GM12872 (cell line): ENCODE measurements around the gene PGBD1.

Source experiments
- TF ChIP-seq, protein P1 (sequence below): IDR thresholded peaks from 3 replicates; pipeline ENCODE4 v1.5.1; 2011; ENCODE audit warnings: low read depth, mild to moderate bottlenecking, low read length, moderate library complexity; ENCODE audit not compliant: insufficient read depth

The PGBD1 gene

DNA sequence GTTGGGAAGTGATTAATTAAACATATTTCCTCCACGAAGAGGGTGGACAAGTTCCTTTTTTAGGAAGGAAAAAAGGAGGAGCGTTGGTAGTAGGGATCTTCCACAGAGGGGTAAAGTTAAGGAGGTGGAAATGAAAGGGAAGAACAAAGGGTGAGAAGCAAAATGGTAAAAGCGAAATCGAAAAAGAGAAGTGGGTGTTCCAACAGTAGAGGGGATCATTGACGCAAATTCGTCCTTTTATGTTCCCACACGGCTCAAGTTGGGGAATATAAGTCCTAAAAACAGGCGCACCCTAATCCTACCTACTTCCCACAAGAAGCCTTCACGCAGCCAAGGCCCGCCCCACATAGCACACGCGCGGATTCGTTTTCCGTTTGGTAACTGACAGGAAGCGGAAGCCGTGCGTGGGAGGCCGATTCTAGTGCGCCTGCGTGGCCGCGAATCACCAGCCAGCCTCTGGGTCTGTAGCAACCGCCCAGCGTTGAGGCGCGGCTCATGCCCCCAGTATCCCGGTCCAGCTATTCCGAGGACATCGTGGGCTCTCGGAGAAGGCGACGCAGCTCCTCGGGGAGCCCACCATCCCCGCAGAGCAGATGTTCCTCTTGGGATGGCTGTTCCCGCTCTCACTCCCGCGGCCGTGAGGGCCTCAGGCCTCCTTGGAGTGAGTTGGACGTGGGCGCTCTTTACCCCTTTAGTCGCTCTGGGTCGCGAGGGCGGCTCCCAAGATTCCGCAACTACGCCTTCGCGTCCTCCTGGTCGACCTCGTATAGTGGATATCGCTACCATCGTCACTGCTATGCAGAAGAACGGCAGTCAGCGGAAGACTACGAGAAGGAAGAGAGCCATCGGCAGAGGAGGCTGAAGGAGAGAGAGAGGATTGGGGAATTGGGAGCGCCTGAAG, 22.2 kb upstream of the PGBD1 start, which contains the start of gene NKAPL:
Gene NKAPL, plus strand, starts transcription at position 421 of the 901 bp plus-strand sequence. Its CDS starts 75 bp downstream, at position 496.
- TF ChIP-seq, protein P1, sequence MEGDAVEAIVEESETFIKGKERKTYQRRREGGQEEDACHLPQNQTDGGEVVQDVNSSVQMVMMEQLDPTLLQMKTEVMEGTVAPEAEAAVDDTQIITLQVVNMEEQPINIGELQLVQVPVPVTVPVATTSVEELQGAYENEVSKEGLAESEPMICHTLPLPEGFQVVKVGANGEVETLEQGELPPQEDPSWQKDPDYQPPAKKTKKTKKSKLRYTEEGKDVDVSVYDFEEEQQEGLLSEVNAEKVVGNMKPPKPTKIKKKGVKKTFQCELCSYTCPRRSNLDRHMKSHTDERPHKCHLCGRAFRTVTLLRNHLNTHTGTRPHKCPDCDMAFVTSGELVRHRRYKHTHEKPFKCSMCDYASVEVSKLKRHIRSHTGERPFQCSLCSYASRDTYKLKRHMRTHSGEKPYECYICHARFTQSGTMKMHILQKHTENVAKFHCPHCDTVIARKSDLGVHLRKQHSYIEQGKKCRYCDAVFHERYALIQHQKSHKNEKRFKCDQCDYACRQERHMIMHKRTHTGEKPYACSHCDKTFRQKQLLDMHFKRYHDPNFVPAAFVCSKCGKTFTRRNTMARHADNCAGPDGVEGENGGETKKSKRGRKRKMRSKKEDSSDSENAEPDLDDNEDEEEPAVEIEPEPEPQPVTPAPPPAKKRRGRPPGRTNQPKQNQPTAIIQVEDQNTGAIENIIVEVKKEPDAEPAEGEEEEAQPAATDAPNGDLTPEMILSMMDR = no peak

- TF ChIP-seq, protein P1 = no peak
Measured at GRCh38 chr6:28263922-28264321, 17.4 kb upstream of the PGBD1 start.

GRCh38 chr6:28264834-28265401, 16.5 kb upstream of the PGBD1 start:
- TF ChIP-seq, protein P1 = no peak

GRCh38 chr6:28266563-28266961, 14.8 kb upstream of the PGBD1 start:
- TF ChIP-seq, protein P1 = no peak

DNA sequence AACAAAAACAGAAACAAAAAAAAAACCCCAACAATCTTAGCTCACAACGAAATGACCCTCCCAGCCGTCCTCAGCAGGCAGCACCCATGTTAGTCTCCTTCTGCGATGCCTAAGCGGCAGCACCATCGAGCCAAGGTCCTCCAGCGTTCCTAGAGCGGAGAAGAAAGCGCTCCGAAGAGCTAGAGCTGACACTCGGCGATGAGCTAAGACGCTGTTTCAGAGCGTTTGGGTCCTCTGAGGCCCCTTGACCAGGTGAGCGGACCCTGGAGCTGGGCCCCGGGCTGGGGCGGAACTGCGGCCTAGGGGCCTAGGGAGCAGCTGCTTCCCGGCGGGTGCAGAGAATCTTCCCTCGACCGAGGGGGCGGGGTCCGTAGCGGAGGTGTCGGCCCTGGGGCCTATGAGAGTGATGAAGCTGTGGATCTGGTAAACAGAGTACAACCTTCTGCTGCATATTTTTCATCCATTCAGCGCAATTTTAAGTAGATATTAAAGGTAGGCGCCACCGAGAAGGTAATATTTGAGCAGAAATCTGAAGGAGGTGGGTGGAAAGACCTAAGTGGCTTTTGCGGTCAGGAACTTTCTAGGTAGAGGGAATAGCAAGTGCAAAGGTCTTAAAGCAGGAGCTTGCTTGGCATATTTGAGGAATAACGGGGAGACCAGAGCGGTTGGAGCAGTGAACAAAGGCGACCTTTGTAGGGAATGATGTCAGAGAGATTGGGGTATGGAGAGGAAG, 14.2 kb upstream of the PGBD1 start, which contains the start of gene ZSCAN26:
Gene ZSCAN26, plus strand, starts transcription at position 182 of the 733 bp plus-strand sequence. CDS start 4,777 bp downstream, outside the sequence.
- TF ChIP-seq, protein P1 = no peak

DNA sequence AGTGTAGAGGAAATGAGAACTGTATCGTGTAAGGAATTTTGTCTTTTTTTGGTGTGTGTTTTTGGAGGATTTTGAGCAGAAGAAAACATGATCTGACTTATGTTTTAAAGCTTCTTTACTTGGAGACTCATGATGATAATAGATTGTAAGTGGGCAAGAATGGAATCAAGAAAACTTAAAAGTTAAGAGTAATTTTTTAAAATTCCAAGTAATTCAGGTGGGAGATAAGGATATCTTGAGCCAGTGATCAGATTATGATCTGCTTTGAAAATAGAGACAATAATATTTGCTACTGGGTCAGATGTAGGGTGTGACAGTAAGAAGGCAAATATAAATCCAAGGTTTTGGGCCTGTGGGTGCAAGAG, 13.7 kb upstream of the PGBD1 start:
- TF ChIP-seq, protein P1 = no peak

- TF ChIP-seq, protein P1 = no peak
Measured at GRCh38 chr6:28269492-28269891, 11.9 kb upstream of the PGBD1 start.
